ENCODE data around the gene STARD13. TPM values are rescaled to one million over a fixed set of nuclear protein-coding genes. Genes with fewer than 3 reads are reported as not detected.

The STARD13 gene
- polyA plus RNA-seq, 1 experiment = 21.2 TPM

DNA sequence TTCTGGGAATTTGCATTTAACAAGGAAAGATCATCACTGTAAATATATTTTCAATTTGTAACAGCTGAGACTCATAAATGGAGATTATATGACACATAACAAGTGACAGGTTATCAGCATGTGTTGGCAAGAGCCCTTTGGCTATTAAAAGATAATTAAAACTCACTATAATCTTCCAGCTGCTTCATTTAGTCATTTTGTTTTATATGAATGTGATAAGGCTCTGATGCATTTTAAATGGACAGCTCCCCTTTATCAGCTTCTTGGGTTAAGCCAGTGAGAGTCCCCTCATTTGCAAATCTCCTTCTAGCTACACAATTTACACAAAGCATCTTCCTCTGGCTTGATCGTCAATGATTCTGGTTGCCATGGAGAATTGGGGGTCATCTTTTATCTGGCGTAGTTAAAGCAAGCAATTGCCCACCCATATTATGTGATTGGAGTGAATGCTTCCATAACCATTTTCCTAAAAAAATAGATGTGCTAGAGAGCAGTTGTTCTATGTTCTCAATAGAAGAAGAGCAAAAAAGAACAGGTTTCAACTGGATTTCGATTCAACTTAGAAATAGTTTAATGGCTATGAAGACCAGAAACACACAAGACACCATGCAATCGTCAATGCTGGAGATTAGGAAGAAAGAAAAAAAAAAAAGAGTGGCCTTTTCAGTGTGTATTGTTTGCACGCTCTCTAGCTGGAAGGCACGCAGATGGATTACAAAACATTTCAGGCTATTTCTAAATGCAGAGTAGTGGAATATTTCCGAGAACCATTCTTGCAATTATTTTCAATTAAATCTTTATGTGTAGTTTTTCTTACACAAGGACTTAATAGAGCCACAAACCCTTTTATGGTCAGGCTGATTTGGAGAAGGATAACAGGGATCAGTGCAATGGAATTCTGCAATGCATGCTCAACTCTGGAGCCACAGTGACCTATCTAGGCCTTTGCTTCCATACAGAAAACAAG lies 27.4 kb downstream of the STARD13 start:
- ChIA-PET POLR2A (interaction anchor here (0.6 kb wide), 1 partner anchor 31 kb away, joined by 3 read pairs; no protein-coding TSS in a partner anchor), CTCF (interaction anchor here (1.0 to 1.9 kb wide), 2 partner anchors 30 to 84 kb away, joined by 4 to 5 read pairs; no protein-coding TSS in a partner anchor)
- peaks cover 5% of the 10 kb centered on the region; the same call in 1 of the 2 replicates for H3K36me3 ChIP-seq (ENCODE audit: control insufficient read depth, insufficient read depth, low read length)
- DNase-seq (ENCODE audit: low read depth) = no peak
- H3K4me3 ChIP-seq (ENCODE audit: low read depth, low read length) = no peak overlapping the region
- H3K27me3 ChIP-seq (ENCODE audit: control insufficient read depth, insufficient read depth, low read length) = no peaks in the 10 kb centered on the region
- TF ChIP-seq, protein P1, sequence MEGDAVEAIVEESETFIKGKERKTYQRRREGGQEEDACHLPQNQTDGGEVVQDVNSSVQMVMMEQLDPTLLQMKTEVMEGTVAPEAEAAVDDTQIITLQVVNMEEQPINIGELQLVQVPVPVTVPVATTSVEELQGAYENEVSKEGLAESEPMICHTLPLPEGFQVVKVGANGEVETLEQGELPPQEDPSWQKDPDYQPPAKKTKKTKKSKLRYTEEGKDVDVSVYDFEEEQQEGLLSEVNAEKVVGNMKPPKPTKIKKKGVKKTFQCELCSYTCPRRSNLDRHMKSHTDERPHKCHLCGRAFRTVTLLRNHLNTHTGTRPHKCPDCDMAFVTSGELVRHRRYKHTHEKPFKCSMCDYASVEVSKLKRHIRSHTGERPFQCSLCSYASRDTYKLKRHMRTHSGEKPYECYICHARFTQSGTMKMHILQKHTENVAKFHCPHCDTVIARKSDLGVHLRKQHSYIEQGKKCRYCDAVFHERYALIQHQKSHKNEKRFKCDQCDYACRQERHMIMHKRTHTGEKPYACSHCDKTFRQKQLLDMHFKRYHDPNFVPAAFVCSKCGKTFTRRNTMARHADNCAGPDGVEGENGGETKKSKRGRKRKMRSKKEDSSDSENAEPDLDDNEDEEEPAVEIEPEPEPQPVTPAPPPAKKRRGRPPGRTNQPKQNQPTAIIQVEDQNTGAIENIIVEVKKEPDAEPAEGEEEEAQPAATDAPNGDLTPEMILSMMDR (IDR thresholded peaks at IDR 0.05; ENCODE audit: insufficient read depth, low read depth, low read length) = no peak

DNA sequence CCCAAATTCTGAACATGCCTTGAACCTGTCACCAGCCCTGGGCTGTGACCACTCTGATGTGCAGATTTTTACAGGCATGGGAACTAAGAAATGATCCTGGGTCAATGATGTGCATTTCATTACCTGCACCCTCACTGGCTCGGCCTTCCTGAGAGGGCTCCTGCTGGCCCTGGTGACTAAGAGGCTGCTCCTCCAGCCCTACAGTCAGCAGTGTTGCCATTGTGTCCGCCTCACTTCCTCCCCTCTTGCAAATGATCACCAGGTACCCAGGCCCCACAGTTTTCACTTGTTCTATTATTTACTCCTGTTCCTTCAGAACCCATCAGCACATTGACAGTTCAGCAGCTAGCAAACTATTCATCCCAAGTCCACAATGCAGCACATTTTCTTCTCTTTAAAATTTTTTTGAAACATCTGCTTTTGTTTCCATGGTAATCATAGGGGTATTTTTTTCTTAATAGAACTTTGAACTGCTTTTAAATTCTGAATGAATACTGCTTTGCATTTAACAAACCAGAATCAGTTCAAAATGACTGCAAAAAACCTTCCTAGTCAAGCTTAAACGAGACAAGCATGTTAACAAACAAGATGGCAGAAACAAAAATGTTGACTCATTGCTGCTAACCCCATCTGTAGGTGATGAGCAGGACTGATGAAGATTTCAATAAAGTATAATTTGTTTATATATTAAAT lies 29.3 kb downstream of the STARD13 start:
- peaks cover 5% of the 10 kb centered on the region; the same call in 1 of the 2 replicates for H3K36me3 ChIP-seq (ENCODE audit: control insufficient read depth, insufficient read depth, low read length)
- ChIA-PET CTCF (interaction anchor here (1.9 kb wide), 1 partner anchor 28 kb away, joined by 5 read pairs; no protein-coding TSS in a partner anchor), POLR2A (no interaction called here)
- no peak overlapping the region for H3K4me3 ChIP-seq (ENCODE audit: low read depth, low read length)
- DNase-seq (ENCODE audit: low read depth) = no peak
- no peaks in the 10 kb centered on the region for H3K27me3 ChIP-seq (ENCODE audit: control insufficient read depth, insufficient read depth, low read length)
- TF ChIP-seq, protein P1 (IDR thresholded peaks at IDR 0.05; ENCODE audit: insufficient read depth, low read depth, low read length) = no peak

DNA sequence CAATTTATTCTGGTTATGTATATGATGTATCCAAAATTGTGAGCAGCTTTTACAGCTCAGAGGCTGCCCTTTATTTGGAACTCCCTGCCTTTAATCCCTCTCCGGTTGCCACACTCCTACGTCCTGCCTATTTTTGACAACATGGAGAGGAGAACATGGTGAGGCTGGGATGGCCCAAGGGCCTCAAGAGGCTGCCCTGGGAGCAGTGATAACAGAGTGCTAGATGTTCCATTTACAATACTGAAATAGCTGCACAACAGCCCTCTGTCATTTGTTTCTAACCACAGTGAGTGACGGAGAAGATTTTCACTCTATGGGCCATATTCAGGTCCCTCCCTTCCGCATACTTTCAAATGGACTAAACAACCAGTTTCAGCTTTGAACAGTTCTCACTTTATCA lies 33.4 kb downstream of the STARD13 start:
- H3K36me3 ChIP-seq (ENCODE audit: control insufficient read depth, insufficient read depth, low read length) = peaks cover 5% of the 10 kb centered on the region; the same call in 1 of the 2 replicates
- no peaks in the 10 kb centered on the region for H3K27me3 ChIP-seq (ENCODE audit: control insufficient read depth, insufficient read depth, low read length)
- ChIA-PET CTCF (interaction anchor here (0.5 to 1.6 kb wide), 4 partner anchors 22 to 191 kb away, joined by 3 to 5 read pairs (median 4); no protein-coding TSS in a partner anchor), POLR2A (interaction anchor here (0.5 kb wide), 1 partner anchor 469 kb away, joined by 3 read pairs; no protein-coding TSS in a partner anchor)
- no peak overlapping the region for H3K4me3 ChIP-seq (ENCODE audit: low read depth, low read length)
- TF ChIP-seq, protein P1 (IDR thresholded peaks at IDR 0.05; ENCODE audit: insufficient read depth, low read depth, low read length) = no peak
- DNase-seq (ENCODE audit: low read depth) = no peak

DNA sequence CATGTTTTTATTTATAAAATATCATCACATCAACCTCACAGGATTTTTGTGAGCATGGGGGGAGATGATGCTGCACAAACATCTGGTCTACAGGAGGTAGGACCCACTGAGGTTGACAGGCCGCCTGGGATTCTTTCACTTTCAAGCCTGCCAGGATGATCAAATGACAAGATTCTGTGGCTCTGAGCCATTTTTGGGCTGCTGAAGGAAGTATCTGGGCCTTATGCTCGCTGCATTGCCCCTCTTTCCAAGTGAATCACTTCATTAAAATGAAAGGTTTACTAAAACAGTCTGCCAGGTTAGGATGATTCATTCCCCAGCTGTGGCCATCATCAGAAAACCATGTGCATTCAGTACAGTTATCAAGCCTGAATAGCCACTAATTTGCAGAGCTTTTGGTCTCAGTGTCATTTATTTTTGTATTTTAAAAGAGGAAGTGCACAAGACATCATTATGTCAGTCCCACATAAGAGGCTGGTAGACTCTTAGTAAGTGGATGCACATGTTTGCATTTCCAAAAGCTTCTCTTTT lies 34.4 kb downstream of the STARD13 start:
- ChIA-PET POLR2A (no interaction called here), CTCF (interaction anchor here (0.9 to 1.6 kb wide), 4 partner anchors 12 to 39 kb away, joined by 3 to 5 read pairs (median 4); no protein-coding TSS in a partner anchor)
- Histone ChIP-seq H3K4me3 (ENCODE audit: low read depth, low read length) (no peak overlapping the region), H3K27me3 (ENCODE audit: control insufficient read depth, insufficient read depth, low read length) (no peaks in the 10 kb centered on the region), H3K36me3 (ENCODE audit: control insufficient read depth, insufficient read depth, low read length) (peaks cover 4% of the 10 kb centered on the region; the same call in 1 of the 2 replicates)
- TF ChIP-seq, protein P1 (IDR thresholded peaks at IDR 0.05; ENCODE audit: insufficient read depth, low read depth, low read length) = no peak
- DNase-seq (ENCODE audit: low read depth) = peak; percentile 90

All from BJ (cell line).